ENCODE data around the gene SART1.
A peak's percentile ranks its signal among the peaks of the same experiment; 100 is the strongest.
"Not testable (repeated sequence)": the region's sequence is repeated elsewhere in the genome, so short reads cannot be mapped to it uniquely, and the experiment has no call there.

Gene SART1

DNA sequence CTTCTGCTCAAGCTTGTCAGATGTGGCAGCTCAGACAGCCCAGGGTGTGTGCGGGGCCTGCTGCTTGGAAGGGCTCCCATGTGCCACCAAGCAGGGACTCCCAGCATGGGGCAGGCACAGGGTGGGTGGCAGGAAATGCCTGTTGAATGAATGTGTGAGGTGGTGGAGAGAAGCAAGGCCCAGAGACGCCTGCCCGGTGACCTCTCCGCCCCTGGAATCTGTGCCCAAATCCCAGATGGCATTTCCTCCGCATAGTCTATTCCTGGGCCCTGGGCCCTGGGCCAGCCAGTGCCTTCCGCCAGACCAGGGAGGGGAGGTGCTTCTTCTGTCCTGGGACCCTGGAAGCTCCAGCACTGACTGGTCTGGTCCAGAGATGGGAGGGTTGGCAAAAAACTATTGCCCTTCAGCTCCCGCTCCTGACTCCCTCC, 53.9 kb downstream of the SART1 start:
- no peak for DNase-seq (ENCODE audit: low read depth in 2 of 2)

DNA sequence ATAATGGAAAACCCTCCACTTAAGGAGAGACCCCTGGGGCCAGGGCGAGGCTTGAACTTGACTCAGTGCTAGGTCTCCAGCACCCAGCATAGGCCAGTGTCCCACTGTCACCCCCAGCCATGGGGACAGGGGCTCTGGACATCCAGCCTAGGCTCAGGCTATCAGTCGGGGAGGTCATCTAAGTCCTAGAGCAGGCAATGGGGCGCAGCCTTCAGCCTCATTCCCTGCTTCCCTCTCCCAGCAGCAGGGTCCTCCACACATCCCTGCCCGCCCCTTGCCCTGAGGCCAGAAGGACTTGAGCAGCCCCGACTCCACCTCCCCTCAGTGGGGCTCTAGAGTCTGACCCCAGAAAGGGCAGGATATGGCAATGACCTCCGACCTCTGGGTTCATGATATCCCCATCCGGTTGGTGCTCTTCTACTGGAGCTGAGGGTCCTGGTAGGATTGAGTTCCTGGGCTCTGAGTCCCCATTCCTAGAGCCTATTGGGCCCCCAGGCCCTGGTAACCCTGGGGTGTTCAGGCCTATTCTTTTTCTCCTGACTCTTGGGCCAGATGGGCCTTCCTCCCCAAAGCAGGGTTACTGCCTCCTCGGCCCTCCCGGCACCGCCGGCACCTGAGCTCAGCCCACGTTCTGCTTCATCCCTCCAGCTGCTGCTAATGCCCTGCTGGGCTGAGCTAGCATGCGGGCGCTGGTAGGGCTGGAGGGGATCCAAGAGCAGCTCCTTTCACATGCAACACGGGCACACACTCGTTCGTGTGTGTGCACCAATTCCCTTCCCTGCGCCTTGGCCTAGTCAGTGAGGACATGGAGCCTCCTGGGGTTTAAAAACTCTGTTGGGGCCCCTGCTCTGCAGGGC, 54.6 kb downstream of the SART1 start:
- no peak for DNase-seq (ENCODE audit: low read depth in 2 of 2)

DNA sequence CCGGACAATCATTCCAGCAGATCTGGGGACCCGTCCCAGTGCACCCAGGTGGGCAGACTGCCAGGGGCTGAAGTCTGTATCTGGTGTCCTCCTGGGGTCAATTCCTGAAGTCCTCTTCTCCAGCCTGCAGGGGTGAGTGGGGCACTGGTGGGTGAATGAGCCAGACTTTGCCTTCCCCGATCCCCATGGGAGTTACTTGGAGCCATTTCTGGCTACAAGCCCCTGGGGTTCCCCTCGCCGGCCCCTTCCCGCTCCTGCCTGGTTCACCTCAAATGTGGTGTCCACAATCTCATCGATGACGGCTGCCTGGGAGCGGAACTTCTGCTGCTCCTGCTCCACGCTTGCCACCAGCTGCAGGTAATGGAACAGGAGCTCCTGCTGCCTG, 55.3 kb downstream of the SART1 start:
- DNase-seq (ENCODE audit: low read depth in 2 of 2), result no peak

DNA sequence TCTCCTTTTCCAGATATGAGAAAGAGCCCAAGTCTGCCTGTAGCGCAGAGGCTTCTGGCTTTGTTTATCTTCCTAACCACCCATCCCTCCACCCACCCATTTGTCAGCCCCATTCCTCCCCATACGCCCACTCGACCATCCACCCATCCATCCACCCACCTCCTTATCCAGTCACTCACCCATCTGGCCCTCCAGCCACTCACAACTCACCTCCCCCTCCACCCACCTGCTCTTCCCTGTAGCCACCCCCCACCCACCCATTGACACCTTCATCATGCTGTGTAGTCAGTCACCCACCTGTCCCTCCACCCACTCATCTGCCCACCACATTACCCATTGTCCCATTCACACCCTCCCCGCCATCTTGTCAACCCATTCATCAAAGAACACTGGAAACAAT, 55.8 kb downstream of the SART1 start:
- DNase-seq (ENCODE audit: low read depth in 2 of 2), result no peak

DNA sequence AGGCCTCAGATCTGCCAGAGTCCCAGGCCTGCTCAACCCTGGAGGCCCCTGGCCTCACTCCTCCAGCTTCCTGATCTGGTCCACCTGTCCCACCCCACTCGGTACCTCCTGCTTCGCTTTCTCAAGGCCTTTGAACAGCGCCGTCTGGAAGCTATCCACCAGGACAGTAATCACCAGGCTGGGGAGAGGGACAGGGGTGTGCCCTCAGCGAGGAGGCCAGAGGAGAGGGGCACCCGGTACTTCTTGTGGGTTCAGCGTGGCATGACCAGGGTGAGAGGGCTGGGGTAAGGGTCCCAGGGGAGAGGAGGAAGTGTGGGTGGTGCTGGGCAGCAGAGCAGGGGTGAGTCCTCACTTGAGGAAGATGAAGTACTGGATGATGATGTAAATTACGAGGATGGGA, 58.7 kb downstream of the SART1 start:
- DNase-seq (ENCODE audit: low read depth in 2 of 2), result no peak

DNA sequence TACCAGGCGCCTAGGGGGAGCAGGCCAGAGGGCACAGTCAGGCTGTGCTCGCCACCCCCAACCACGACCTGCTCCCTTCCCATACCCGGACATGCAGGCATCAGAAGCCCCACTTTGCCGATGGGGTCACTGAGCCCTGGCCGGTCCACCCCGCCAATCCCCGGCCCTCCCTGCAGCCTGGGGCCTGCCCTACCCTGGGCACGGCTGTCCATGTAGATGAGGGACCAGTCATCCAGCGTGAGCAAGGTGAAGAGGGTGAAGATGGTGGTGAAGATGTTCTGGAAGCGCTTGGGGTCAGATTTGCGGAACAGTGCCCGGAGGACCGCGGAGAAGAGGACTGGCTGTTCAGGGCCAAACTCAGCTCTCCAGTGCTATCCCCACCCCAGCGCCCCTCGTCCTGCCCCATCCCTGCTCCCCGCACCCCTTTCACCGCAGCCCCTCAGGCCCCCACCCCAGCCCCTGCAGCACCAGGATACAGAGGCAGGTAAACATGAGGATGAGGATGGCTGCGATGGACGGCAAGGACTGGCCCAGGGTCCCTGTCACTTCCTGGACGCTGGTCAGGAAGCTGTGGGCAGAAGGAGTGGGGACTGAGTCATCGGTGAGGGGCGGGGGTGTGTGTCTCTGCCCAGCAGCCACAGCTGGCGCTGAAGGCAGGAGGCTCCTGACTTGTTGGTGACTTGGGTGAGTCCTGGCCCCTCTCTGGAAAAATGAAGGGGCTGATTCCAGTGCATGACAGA, 59.3 kb downstream of the SART1 start:
- DNase-seq (ENCODE audit: low read depth in 2 of 2), result no peak

DNA sequence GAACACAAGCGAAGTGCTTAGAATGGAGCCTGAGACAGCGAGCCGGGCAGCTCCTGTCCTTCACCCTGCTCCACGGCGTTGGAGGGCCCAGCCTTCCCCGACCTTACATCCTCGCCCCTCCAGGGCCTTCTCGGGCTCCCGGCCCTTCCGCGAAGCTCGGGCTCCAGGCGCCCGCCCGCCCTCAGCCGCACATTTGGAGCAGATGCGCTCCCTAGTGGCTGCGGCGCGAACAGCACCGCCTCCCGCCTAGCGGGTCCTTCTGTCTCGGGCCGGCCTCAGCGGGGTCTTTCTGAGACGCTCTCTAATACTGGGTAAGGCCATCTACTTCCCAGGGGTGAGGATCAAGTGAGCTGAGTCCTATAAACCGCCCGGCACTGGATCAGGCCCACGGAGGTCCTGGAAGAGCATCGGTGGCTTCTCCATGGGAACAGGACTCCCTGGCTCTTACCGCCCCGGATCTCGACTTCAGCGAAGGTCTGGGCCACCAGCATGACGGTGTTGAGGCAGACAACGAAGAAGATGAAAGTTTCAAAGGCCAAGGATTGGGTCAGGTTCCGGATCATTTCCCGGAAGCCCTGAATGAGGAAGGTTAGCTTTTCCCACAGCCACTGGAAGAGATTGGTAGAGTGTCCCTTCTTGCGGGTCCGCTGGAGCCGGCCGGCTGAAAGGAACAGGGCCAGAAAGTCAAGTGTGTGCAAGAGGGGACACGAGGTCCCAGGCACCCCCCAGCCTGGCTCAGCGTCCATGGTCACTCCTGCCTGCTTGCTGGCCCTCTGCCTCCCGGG, 61.1 kb downstream of the SART1 start:
- DNase-seq (ENCODE audit: low read depth in 2 of 2), result peak in 1 of 2 experiments; percentile 6

DNA sequence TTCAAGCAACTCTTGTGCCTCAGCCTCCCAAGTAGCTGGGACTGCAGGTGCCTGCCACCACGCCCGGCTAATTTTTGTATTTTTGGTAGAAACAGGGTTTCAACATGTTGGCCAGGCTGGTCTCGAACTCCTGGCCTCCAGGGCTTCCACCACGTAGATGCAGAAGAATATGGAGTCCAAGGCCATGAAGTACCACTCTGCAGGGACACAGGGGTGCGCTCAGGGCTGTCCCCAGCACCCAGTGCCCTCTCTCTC, 61.6 kb downstream of the SART1 start:
- DNase-seq (ENCODE audit: low read depth in 2 of 2), result not testable (repeated sequence)

DNA sequence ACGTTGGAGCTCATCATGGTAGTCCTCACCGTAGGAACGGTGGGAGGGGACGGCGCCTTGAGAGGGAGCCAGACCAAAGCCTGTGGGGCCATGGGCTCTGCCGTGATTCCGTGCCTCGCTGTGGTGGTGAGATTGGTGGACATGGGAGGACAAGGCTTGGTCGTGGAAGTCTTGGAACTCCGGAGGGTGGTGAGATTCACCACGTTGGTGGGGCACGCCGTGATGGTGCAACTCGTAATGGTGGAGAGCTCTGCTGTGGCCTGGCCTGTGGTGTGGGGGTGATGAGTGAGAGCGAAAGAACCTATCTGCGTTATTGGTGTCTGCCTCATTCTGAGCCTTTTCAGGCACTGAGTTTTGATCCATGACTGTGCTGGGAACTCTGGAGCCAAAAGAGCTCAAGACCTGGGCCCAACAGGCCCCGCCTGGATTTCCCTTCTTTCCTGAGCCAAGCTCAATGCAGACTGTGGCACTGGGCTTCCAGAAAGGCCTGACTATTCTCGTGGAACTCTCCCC, 64.5 kb downstream of the SART1 start, which contains the start of gene CATSPER1:
Gene CATSPER1, minus strand, starts transcription at position 463 of the 513 bp plus-strand sequence. Its CDS starts 100 bp downstream, at position 363.
- no peak for DNase-seq (ENCODE audit: low read depth in 2 of 2)
